Measurements from ENCODE around the gene TMEM139. TPM values are rescaled to one million over a fixed set of nuclear protein-coding genes. Genes with fewer than 3 reads are reported as not detected.
"Not testable (repeated sequence)": the region's sequence is repeated elsewhere in the genome, so short reads cannot be mapped to it uniquely, and the experiment has no call there.

Gene TMEM139
- total and polyA plus RNA-seq, 3 experiments from 2014 or later: 0.84 to 0.90 (median 0.87) TPM

- no peak overlapping the region for H3K27ac ChIP-seq (ENCODE audit: low read depth, low read length)
- Mint-ChIP-seq H3K9me3 (peaks cover 2 to 6% (median 4%) of the 10 kb centered on the region in 5 donors), H3K4me1 (peaks cover 58 to 88% (median 83%) of the 10 kb centered on the region in 3 donors), H3K27ac (peak overlapping the region in 3 of 8 donors; percentile 48 to 76 (median 64)), H3K4me3 (no peak overlapping the region), H3K36me3 (peaks cover 1 to 5% (median 2%) of the 10 kb centered on the region in 3 donors), H3K27me3 (no peaks in the 10 kb centered on the region)
- H3K27me3 ChIP-seq (ENCODE audit: insufficient read depth, low read length, poor library complexity, severe bottlenecking): no peaks in the 10 kb centered on the region
- no peak for DNase-seq
- H3K4me1 ChIP-seq (ENCODE audit: insufficient read depth, low read length): peaks cover 59% of the 10 kb centered on the region
- no peaks in the 10 kb centered on the region for H3K36me3 ChIP-seq (ENCODE audit: insufficient read depth, low read length)
- H3K9me3 ChIP-seq (ENCODE audit: low read length): no peaks in the 10 kb centered on the region
- H3K4me3 ChIP-seq (ENCODE audit: low read length): no peak overlapping the region
- ChIA-PET POLR2A (interaction anchor here (1.3 kb wide), 1 partner anchor 30 kb away, joined by 3 read pairs; the partner anchor contains the start of gene CASP2), CTCF (interaction anchor here (1.1 to 4.7 kb wide), 5 partner anchors 8 to 149 kb away, joined by 3 to 69 read pairs (median 6); no protein-coding TSS in a partner anchor)
Observed at GRCh38 chr7:143257501-143257900, 27.3 kb upstream of the TMEM139 start.

GRCh38 chr7:143258831-143259230 lies 25.9 kb upstream of the TMEM139 start:
- POLR2A ChIA-PET: interaction anchor here (0.6 kb wide), 1 partner anchor 463 kb away, joined by 4 read pairs; no protein-coding TSS in a partner anchor
- peaks cover 57% of the 10 kb centered on the region for H3K4me1 ChIP-seq (ENCODE audit: insufficient read depth, low read length)
- Mint-ChIP-seq H3K36me3 (peaks cover 0 to 7% (median under 1%) of the 10 kb centered on the region in 3 donors), H3K4me1 (peaks cover 55 to 89% (median 80%) of the 10 kb centered on the region in 3 donors), H3K27ac (peak overlapping the region; percentile 41 to 96 (median 90)), H3K4me3 (peak overlapping the region; percentile 66 to 85 (median 71)), H3K27me3 (no peaks in the 10 kb centered on the region), H3K9me3 (peaks cover 0 to 2% (median under 1%) of the 10 kb centered on the region in 5 donors)
- peak overlapping the region; percentile 12 for H3K4me3 ChIP-seq (ENCODE audit: low read length)
- H3K27me3 ChIP-seq (ENCODE audit: insufficient read depth, low read length, poor library complexity, severe bottlenecking): no peaks in the 10 kb centered on the region
- H3K9me3 ChIP-seq (ENCODE audit: low read length): no peaks in the 10 kb centered on the region
- no peaks in the 10 kb centered on the region for H3K36me3 ChIP-seq (ENCODE audit: insufficient read depth, low read length)
- CTCF ChIA-PET: interaction anchor here (1.0 to 4.7 kb wide), 6 partner anchors 9 to 150 kb away, joined by 3 to 69 read pairs (median 4); no protein-coding TSS in a partner anchor
- DNase-seq: no peak
- H3K27ac ChIP-seq (ENCODE audit: low read depth, low read length): no peak overlapping the region

GRCh38 chr7:143259765-143260164 lies 25.0 kb upstream of the TMEM139 start:
- no peaks in the 10 kb centered on the region for H3K9me3 Mint-ChIP-seq
- no peaks in the 10 kb centered on the region for H3K27me3 Mint-ChIP-seq
- Histone ChIP-seq H3K4me1 (ENCODE audit: insufficient read depth, low read length) (peaks cover 59% of the 10 kb centered on the region), H3K27ac (ENCODE audit: low read depth, low read length) (no peak overlapping the region), H3K27me3 (ENCODE audit: insufficient read depth, low read length, poor library complexity, severe bottlenecking) (no peaks in the 10 kb centered on the region), H3K4me3 (ENCODE audit: low read length) (no peak overlapping the region), H3K9me3 (ENCODE audit: low read length) (no peaks in the 10 kb centered on the region), H3K36me3 (ENCODE audit: insufficient read depth, low read length) (no peaks in the 10 kb centered on the region)
- H3K4me3 Mint-ChIP-seq: peak overlapping the region in 6 of 7 donors; percentile 0 to 72 (median 17)
- peak overlapping the region; percentile 44 to 94 (median 80) for H3K27ac Mint-ChIP-seq
- H3K4me1 Mint-ChIP-seq: peaks cover 58 to 89% (median 82%) of the 10 kb centered on the region in 3 donors
- ChIA-PET POLR2A (interaction anchor here (0.6 to 0.7 kb wide), 2 partner anchors 82 to 113 kb away, joined by 3 to 5 read pairs; no protein-coding TSS in a partner anchor), CTCF (interaction anchor here (1.0 to 5.8 kb wide), 4 partner anchors 19 to 116 kb away, joined by 3 to 45 read pairs (median 4); partner anchors contain the start of gene CASP2)
- H3K36me3 Mint-ChIP-seq: peaks cover 0 to 16% (median 0%) of the 10 kb centered on the region in 3 donors
- no peak for DNase-seq

GRCh38 chr7:143261901-143262300 lies 22.9 kb upstream of the TMEM139 start:
- no peak overlapping the region for H3K27ac ChIP-seq (ENCODE audit: low read depth, low read length)
- Mint-ChIP-seq H3K9me3 (no peaks in the 10 kb centered on the region), H3K36me3 (peaks cover 0 to 34% (median 10%) of the 10 kb centered on the region in 3 donors), H3K4me3 (peak overlapping the region; percentile 88 to 99 (median 97)), H3K27ac (peak overlapping the region; percentile 63 to 98 (median 92)), H3K4me1 (peaks cover 49 to 87% (median 78%) of the 10 kb centered on the region in 3 donors), H3K27me3 (no peaks in the 10 kb centered on the region)
- H3K27me3 ChIP-seq (ENCODE audit: insufficient read depth, low read length, poor library complexity, severe bottlenecking): no peaks in the 10 kb centered on the region
- peaks cover 51% of the 10 kb centered on the region for H3K4me1 ChIP-seq (ENCODE audit: insufficient read depth, low read length)
- no peaks in the 10 kb centered on the region for H3K9me3 ChIP-seq (ENCODE audit: low read length)
- CTCF ChIA-PET: interaction anchor here (1.5 to 5.8 kb wide), 5 partner anchors 14 to 143 kb away, joined by 3 to 45 read pairs (median 5); partner anchors contain the start of gene CASP2
- POLR2A ChIA-PET: interaction anchor here (2.0 kb wide), 1 partner anchor 25 kb away, joined by 9 read pairs; the partner anchor contains the start of gene CASP2
- H3K4me3 ChIP-seq (ENCODE audit: low read length): no peak overlapping the region
- peaks cover 2% of the 10 kb centered on the region for H3K36me3 ChIP-seq (ENCODE audit: insufficient read depth, low read length)
- DNase-seq: no peak

- Histone ChIP-seq H3K36me3 (ENCODE audit: insufficient read depth, low read length) (peaks cover 18% of the 10 kb centered on the region), H3K4me3 (ENCODE audit: low read length) (peak within 1 kb of the TSS; percentile 95), H3K27me3 (ENCODE audit: insufficient read depth, low read length, poor library complexity, severe bottlenecking) (no peaks in the 10 kb centered on the region), H3K9me3 (ENCODE audit: low read length) (no peaks in the 10 kb centered on the region), H3K27ac (ENCODE audit: low read depth, low read length) (peak within 1 kb of the TSS; percentile 83), H3K4me1 (ENCODE audit: insufficient read depth, low read length) (peaks cover 37% of the 10 kb centered on the region)
- H3K4me1 Mint-ChIP-seq: peaks cover 49 to 84% (median 66%) of the 10 kb centered on the region in 3 donors
- no peaks in the 10 kb centered on the region for H3K9me3 Mint-ChIP-seq
- POLR2A ChIA-PET: interaction anchor here (0.6 to 2.0 kb wide), 14 partner anchors 8 to 144 kb away, joined by 3 to 10 read pairs (median 4); partner anchors contain the start of gene CASP2
- H3K27ac Mint-ChIP-seq: peak within 1 kb of the TSS; percentile 63 to 98 (median 94)
- no peaks in the 10 kb centered on the region for H3K27me3 Mint-ChIP-seq
- peaks cover 0 to 51% (median 12%) of the 10 kb centered on the region in 3 donors for H3K36me3 Mint-ChIP-seq
- DNase-seq: peak; percentile 70 to 88 (median 78)
- H3K4me3 Mint-ChIP-seq: peak within 1 kb of the TSS; percentile 88 to 99 (median 97)
- CTCF ChIA-PET: interaction anchor here (0.8 to 5.8 kb wide), 19 partner anchors 9 to 142 kb away, joined by 3 to 45 read pairs (median 4); partner anchors contain the start of gene CASP2
Observed at GRCh38 chr7:143263266-143264195, 21.2 kb upstream of the TMEM139 start, which contains the start of gene GSTK1. Gene GSTK1, plus strand, starts transcription at chr7:143263441. Its CDS starts 73 bp downstream, at chr7:143263514.

- not testable (repeated sequence) for H3K9me3 Mint-ChIP-seq; H3K9me3 ChIP-seq (ENCODE audit: low read length); H3K27me3 Mint-ChIP-seq; H3K27me3 ChIP-seq (ENCODE audit: insufficient read depth, low read length, poor library complexity, severe bottlenecking); DNase-seq
- peaks cover 24% of the 10 kb centered on the region for H3K36me3 ChIP-seq (ENCODE audit: insufficient read depth, low read length)
- H3K27ac ChIP-seq (ENCODE audit: low read depth, low read length): peak overlapping the region; percentile 83
- POLR2A ChIA-PET: interaction anchor here (0.8 to 1.9 kb wide), 6 partner anchors 14 to 122 kb away, joined by 3 to 10 read pairs (median 6); no protein-coding TSS in a partner anchor
- Mint-ChIP-seq H3K4me3 (peak overlapping the region; percentile 88 to 99 (median 97)), H3K27ac (peak overlapping the region; percentile 63 to 98 (median 94)), H3K4me1 (peaks cover 43 to 84% (median 66%) of the 10 kb centered on the region in 3 donors), H3K36me3 (peaks cover 0 to 57% (median 18%) of the 10 kb centered on the region in 3 donors)
- CTCF ChIA-PET: interaction anchor here (0.8 to 5.8 kb wide), 10 partner anchors 9 to 111 kb away, joined by 3 to 45 read pairs (median 6); partner anchors contain the start of gene CASP2
- peaks cover 31% of the 10 kb centered on the region for H3K4me1 ChIP-seq (ENCODE audit: insufficient read depth, low read length)
- H3K4me3 ChIP-seq (ENCODE audit: low read length): peak overlapping the region; percentile 95
Observed at GRCh38 chr7:143264196-143264568, 20.6 kb upstream of the TMEM139 start.

GRCh38 chr7:143265017-143265693 lies 19.6 kb upstream of the TMEM139 start:
- Mint-ChIP-seq H3K27ac (peak overlapping the region; percentile 63 to 98 (median 94)), H3K27me3 (no peaks in the 10 kb centered on the region), H3K36me3 (peaks cover 0 to 67% (median 21%) of the 10 kb centered on the region in 3 donors), H3K4me3 (peak overlapping the region; percentile 88 to 99 (median 97)), H3K4me1 (peaks cover 34 to 79% (median 66%) of the 10 kb centered on the region in 3 donors), H3K9me3 (no peaks in the 10 kb centered on the region)
- Histone ChIP-seq H3K36me3 (ENCODE audit: insufficient read depth, low read length) (peaks cover 26% of the 10 kb centered on the region), H3K27me3 (ENCODE audit: insufficient read depth, low read length, poor library complexity, severe bottlenecking) (no peaks in the 10 kb centered on the region), H3K4me1 (ENCODE audit: insufficient read depth, low read length) (peaks cover 24% of the 10 kb centered on the region), H3K4me3 (ENCODE audit: low read length) (peak overlapping the region; percentile 95), H3K27ac (ENCODE audit: low read depth, low read length) (no peak overlapping the region), H3K9me3 (ENCODE audit: low read length) (no peaks in the 10 kb centered on the region)
- CTCF ChIA-PET: interaction anchor here (0.8 to 5.8 kb wide), 8 partner anchors 8 to 80 kb away, joined by 3 to 45 read pairs (median 5); no protein-coding TSS in a partner anchor
- DNase-seq: no peak
- POLR2A ChIA-PET: interaction anchor here (0.6 to 1.7 kb wide), 5 partner anchors 21 to 653 kb away, joined by 3 to 7 read pairs (median 4); no protein-coding TSS in a partner anchor
